ENCODE measurements around the gene CA10. TPM values are rescaled to one million over a fixed set of nuclear protein-coding genes. Genes with fewer than 3 reads are reported as not detected.

Gene CA10
- total and polyA plus RNA-seq, 8 donors, result 0.09 to 2.0 (median 0.27) TPM; not detected in 4

DNA sequence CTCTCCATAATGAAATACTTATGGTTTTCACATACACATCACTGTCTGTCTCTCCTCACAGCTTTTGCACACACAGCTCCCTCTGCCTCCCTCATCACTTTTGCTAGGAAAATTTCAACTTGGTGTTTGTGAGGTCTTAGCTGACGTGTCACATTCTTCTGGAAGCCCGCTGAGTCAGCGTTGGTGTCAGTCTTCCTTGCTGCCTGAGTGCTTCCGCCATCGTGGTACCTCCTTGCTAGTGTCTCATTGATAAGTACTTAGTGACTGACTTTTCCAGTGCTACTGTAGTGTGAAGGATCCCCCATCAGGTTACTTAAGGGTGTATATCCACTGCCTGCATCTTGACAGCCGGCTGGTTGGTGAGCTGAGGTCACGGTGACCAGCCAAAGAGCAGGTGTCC is 33.5 kb downstream of the CA10 start:
- DNase-seq, result no peak
- WGBS, 2 donors, result 66 to 76% methylated on average over 7 of the region's 7 CpGs
- TF ChIP-seq, protein P1, sequence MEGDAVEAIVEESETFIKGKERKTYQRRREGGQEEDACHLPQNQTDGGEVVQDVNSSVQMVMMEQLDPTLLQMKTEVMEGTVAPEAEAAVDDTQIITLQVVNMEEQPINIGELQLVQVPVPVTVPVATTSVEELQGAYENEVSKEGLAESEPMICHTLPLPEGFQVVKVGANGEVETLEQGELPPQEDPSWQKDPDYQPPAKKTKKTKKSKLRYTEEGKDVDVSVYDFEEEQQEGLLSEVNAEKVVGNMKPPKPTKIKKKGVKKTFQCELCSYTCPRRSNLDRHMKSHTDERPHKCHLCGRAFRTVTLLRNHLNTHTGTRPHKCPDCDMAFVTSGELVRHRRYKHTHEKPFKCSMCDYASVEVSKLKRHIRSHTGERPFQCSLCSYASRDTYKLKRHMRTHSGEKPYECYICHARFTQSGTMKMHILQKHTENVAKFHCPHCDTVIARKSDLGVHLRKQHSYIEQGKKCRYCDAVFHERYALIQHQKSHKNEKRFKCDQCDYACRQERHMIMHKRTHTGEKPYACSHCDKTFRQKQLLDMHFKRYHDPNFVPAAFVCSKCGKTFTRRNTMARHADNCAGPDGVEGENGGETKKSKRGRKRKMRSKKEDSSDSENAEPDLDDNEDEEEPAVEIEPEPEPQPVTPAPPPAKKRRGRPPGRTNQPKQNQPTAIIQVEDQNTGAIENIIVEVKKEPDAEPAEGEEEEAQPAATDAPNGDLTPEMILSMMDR (IDR thresholded peaks at IDR 0.05), result no peak

DNA sequence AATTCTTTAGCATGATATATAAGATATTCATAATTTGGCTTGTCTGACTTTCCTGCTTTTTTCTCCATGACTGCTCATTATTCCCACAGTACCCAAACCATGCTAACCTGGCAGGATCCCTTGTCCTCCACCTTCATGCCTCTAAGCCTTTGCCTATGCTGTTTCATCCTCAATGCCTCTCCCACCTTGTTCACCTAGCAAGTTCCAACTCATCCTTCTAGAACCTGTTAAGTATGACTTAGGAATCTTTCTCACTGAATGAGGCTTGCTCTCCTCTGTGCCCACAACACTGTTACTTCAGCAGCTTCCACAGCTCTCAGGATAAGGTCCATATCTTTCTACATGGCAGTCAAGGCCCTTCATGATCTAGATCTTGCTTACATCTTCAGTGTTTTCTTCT is 34.0 kb downstream of the CA10 start:
- DNase-seq (no peak), FAIRE-seq (no peak)

More for the DNA sequence above, 33.5 kb downstream of the CA10 start:
- FAIRE-seq (no peak), ATAC-seq (no peak)
- H3K36me3 ChIP-seq, result no peaks in the 10 kb centered on the region
- H3K4me3 ChIP-seq, result no peak overlapping the region
- H3K4me1 ChIP-seq, result no peaks in the 10 kb centered on the region
- intact Hi-C loops (cut with DNase I), result no loop called here
- H3K27ac ChIP-seq, result no peak overlapping the region
- peaks cover 0 to 5% (median 0%) of the 10 kb centered on the region in 4 donors for H3K27me3 ChIP-seq
- H3K9me3 ChIP-seq, result no peaks in the 10 kb centered on the region

DNA sequence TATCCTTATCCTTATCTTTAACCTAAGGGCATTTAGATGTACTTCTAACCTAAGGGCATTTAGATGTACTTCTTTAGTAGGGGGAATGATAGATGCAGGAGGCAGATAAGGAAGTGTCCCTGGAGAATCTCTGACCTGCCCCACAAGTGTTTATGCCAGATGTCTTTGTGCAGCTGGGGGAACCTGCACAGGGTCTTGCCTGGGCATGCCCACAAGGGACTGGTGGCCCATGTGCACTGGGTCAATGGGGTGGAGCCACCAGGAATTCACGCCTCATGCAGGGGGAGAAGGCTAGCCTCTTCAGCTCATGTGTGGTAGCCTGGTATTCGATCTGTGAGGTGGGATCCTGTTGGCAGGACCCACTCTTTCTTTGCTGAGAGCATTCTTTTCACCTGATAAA is 38.0 kb downstream of the CA10 start:
- DNase-seq (no peak), ATAC-seq (no peak), FAIRE-seq (no peak)
- no peaks in the 10 kb centered on the region for H3K4me1 ChIP-seq
- no peaks in the 10 kb centered on the region for H3K36me3 ChIP-seq
- H3K27ac ChIP-seq, result no peak overlapping the region
- no peak overlapping the region for H3K4me3 ChIP-seq
- no peaks in the 10 kb centered on the region for H3K27me3 ChIP-seq
- no peaks in the 10 kb centered on the region for H3K9me3 ChIP-seq
- TF ChIP-seq, protein P1 (IDR thresholded peaks at IDR 0.05), result no peak
- WGBS, 2 donors, result 72 to 80% methylated on average over 2 of the region's 2 CpGs
- intact Hi-C loops (cut with DNase I), result no loop called here

More for the DNA sequence above, 34.0 kb downstream of the CA10 start:
- Histone ChIP-seq H3K27ac (no peak overlapping the region), H3K36me3 (no peaks in the 10 kb centered on the region), H3K4me1 (no peaks in the 10 kb centered on the region), H3K9me3 (no peaks in the 10 kb centered on the region), H3K4me3 (no peak overlapping the region), H3K27me3 (peaks cover 0 to 1% (median 0%) of the 10 kb centered on the region in 4 donors)
- ATAC-seq, result no peak
- TF ChIP-seq, protein P1 (IDR thresholded peaks at IDR 0.05), result no peak
- intact Hi-C loops (cut with DNase I), result no loop called here

DNA sequence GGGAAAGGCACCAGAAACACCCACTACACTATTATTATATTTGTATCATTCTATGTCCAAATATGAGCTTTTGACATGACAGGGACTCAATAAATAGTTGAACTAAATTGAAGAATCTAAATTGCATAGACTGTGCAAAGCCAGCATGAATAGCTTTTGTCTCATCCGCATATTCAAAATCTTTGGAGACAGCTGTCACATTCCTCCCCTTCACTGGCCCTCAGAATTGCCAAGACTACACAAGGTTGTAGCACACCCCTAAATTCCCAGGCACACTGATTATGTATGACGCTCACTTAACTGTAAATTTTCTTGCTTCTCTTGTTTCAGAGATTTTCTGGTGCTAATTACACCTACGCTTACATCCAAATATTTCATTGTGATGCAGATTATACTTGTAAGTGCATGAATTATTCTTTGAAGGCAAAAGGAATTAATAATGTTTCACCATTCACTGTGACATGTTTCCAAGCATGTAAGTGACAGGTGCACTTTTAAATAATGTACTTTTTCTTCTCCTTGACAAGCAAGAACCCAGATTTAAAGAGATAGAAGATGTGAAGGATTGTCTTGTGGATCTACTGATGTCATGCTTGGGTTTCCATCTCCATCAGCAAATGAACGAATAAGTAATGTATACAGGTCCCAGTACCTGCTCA is 47.5 kb downstream of the CA10 start:
- 60 to 62% methylated on average over 4 of the region's 4 CpGs for WGBS, 2 donors

More for the DNA sequence above, 47.5 kb downstream of the CA10 start:
- DNase-seq, result no peak
- H3K36me3 ChIP-seq, result no peaks in the 10 kb centered on the region
- FAIRE-seq, result no peak
- no peak for ATAC-seq
- intact Hi-C loops (cut with DNase I), result no loop called here
- H3K4me1 ChIP-seq, result no peaks in the 10 kb centered on the region
- H3K4me3 ChIP-seq, result no peak overlapping the region
- TF ChIP-seq, protein P1 (IDR thresholded peaks at IDR 0.05), result no peak
- peaks cover 0 to 5% (median 0%) of the 10 kb centered on the region in 4 donors for H3K27me3 ChIP-seq
- no peaks in the 10 kb centered on the region for H3K9me3 ChIP-seq
- no peak overlapping the region for H3K27ac ChIP-seq
